A673 (cell line): ENCODE results near the gene MEA1.

Experiments used
- EZH2 ChIP-seq: fragments of 200-600 bp; sonication (generic); IDR thresholded peaks from 2 replicates; pipeline ENCODE4 v1.6.1; 2017; ENCODE audit warnings: borderline replicate concordance, low read depth, mild to moderate bottlenecking, mixed read lengths, antibody characterized with exemption, low read length; ENCODE audit not compliant: poor library complexity, severe bottlenecking
- TF ChIP-seq, protein P1 (sequence below): fragments of 300-800, 200-600 bp; sonication (generic); conservative IDR thresholded peaks from 2 replicates; pipeline ENCODE4 v1.5.1; 2017; ENCODE audit warnings: low read depth, mild to moderate bottlenecking, antibody characterized with exemption, low read length, moderate library complexity, mixed read lengths

DNA sequence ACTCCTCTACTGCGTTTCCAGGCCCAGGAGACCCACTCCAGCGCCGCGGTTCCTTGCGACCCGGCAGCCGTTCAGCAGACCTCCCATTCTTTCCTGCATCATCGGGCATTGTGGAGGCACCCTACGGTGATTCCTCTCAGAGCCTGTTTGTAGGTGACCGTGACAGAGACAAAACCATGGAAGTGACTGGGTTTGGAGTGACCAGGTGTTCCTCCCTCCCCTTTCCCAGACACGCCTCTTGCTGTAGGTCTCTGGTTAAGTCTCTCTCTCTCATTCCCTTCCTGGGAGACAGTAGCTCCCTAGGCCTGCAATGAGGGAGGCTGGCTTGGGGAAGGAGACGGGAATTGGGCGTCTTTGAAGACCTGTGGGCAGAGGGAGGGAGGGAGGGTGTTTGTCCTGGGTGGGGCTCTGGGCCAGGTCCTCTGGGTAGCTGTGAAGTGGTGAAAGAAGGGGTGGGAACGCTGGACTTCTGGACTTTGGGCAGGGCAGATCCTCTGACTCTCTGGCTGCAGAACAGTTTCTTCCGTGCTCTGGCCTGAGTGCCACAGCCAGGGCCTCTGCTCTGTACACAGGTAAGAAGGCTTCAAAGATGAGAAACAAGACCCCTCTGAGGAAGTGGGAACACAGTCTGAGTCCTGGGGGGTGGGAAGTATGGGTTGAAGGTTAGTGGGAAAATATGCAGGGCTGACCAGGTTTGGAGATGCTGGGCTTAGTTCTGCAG lies 46.4 kb upstream of the MEA1 start:
- TF ChIP-seq, protein P1, sequence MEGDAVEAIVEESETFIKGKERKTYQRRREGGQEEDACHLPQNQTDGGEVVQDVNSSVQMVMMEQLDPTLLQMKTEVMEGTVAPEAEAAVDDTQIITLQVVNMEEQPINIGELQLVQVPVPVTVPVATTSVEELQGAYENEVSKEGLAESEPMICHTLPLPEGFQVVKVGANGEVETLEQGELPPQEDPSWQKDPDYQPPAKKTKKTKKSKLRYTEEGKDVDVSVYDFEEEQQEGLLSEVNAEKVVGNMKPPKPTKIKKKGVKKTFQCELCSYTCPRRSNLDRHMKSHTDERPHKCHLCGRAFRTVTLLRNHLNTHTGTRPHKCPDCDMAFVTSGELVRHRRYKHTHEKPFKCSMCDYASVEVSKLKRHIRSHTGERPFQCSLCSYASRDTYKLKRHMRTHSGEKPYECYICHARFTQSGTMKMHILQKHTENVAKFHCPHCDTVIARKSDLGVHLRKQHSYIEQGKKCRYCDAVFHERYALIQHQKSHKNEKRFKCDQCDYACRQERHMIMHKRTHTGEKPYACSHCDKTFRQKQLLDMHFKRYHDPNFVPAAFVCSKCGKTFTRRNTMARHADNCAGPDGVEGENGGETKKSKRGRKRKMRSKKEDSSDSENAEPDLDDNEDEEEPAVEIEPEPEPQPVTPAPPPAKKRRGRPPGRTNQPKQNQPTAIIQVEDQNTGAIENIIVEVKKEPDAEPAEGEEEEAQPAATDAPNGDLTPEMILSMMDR = no peak
- no peak for TF ChIP-seq EZH2
